GM12878 (cell line): ENCODE measurements around the gene PCDHA10.

Source experiments
- CREB1 ChIP-seq: IDR thresholded peaks from 2 replicates; pipeline ENCODE4 v1.6.1; 2012; ENCODE audit warnings: low read depth, mild to moderate bottlenecking, inconsistent platforms
- ESRRA ChIP-seq: IDR thresholded peaks from 2 replicates; pipeline ENCODE4 v1.6.1; 2012; ENCODE audit warnings: mild to moderate bottlenecking, low read length, improper control_type of control experiment
- RAD21 ChIP-seq: IDR thresholded peaks from 2 replicates; pipeline ENCODE4 v1.6.1; 2011; ENCODE audit warnings: mild to moderate bottlenecking, low read depth, low read length, moderate library complexity; ENCODE audit not compliant: insufficient read depth
- TAF1 ChIP-seq: IDR thresholded peaks from 2 replicates; pipeline ENCODE4 v1.6.1; 2011; ENCODE audit warnings: mild to moderate bottlenecking, low read depth, low read length, borderline replicate concordance
- ZNF24 ChIP-seq: fragments of 450-650 bp; IDR thresholded peaks from 2 replicates; pipeline ENCODE4 v1.6.1; 2017; ENCODE audit warnings: antibody characterized with exemption, mild to moderate bottlenecking
- TF ChIP-seq, protein P1 (sequence below), 3 experiments: IDR thresholded peaks in 2 of 3; conservative IDR thresholded peaks in 1 of 3; 2 replicates each; pipeline ENCODE4 v1.5.1; 2011; ENCODE audit warnings: low read depth in 3 of 3, low read length in 3 of 3, mild to moderate bottlenecking in 3 of 3, control low read depth in 2 of 3, moderate library complexity in 2 of 3, inconsistent platforms in 1 of 3, mixed read lengths in 1 of 3; ENCODE audit not compliant: control insufficient read depth in 2 of 3, insufficient read depth in 1 of 3; ENCODE audit errors: extremely low read depth in 1 of 3
- TF ChIP-seq, protein P2 (sequence below): IDR thresholded peaks from 2 replicates; pipeline ENCODE4 v1.6.1; 2011; ENCODE audit warnings: borderline replicate concordance, low read depth, mild to moderate bottlenecking, moderate library complexity, mixed read lengths, low read length; ENCODE audit not compliant: insufficient read depth; ENCODE audit errors: extremely low read length

DNA sequence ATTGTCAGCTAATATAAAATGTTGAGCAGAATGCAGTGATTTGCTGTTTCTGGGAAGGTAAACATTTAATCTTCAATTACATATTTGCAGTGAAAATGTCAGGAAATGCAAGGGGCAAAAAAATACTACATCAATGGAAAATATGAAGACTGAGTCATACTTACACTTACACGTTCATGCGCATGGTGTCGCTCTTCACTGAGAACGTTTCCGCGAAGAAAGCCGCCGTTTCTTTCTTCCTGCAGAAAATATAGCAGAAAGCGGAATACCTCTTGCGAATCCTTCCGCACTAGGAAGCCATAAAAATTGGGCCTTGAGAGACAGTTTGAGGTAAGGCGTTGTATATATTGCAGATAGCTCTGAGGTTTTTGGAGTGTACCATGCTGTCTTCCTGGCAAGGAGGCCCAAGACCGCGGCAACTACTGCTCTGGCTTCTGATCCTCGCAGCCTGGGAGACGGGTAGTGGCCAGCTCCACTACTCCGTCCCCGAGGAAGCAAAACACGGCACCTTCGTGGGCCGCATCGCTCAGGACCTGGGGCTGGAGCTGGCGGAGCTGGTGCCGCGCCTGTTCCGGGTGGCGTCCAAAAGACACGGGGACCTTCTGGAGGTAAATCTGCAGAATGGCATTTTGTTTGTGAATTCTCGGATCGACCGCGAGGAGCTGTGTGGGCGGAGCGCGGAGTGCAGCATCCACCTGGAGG lies 26.3 kb downstream of the PCDHA10 start, which contains the start of gene PCDHA13:
- TF ChIP-seq, protein P1, sequence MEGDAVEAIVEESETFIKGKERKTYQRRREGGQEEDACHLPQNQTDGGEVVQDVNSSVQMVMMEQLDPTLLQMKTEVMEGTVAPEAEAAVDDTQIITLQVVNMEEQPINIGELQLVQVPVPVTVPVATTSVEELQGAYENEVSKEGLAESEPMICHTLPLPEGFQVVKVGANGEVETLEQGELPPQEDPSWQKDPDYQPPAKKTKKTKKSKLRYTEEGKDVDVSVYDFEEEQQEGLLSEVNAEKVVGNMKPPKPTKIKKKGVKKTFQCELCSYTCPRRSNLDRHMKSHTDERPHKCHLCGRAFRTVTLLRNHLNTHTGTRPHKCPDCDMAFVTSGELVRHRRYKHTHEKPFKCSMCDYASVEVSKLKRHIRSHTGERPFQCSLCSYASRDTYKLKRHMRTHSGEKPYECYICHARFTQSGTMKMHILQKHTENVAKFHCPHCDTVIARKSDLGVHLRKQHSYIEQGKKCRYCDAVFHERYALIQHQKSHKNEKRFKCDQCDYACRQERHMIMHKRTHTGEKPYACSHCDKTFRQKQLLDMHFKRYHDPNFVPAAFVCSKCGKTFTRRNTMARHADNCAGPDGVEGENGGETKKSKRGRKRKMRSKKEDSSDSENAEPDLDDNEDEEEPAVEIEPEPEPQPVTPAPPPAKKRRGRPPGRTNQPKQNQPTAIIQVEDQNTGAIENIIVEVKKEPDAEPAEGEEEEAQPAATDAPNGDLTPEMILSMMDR (IDR thresholded peaks at IDR 0.05 in 2 of 3, conservative IDR thresholded peaks at IDR 0.05 in 1 of 3; ENCODE audit: control insufficient read depth in 2 of 3, extremely low read depth in 1 of 3, insufficient read depth in 1 of 3, low read depth in 3 of 3, low read length in 3 of 3) = no peak
- no peak for TF ChIP-seq ZNF24
- no peak for TF ChIP-seq TAF1
- no peak for TF ChIP-seq RAD21
- TF ChIP-seq CREB1 = no peak
- TF ChIP-seq, protein P2, sequence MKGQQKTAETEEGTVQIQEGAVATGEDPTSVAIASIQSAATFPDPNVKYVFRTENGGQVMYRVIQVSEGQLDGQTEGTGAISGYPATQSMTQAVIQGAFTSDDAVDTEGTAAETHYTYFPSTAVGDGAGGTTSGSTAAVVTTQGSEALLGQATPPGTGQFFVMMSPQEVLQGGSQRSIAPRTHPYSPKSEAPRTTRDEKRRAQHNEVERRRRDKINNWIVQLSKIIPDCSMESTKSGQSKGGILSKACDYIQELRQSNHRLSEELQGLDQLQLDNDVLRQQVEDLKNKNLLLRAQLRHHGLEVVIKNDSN = no peak
- no peak for TF ChIP-seq ESRRA
